Parathyroid adenoma (tissue), 2 donors: ENCODE results near the gene VWCE.

Experiments used
- H2AFZ ChIP-seq: fragments of 300-600 bp; sonication (generic); one replicate; pipeline ENCODE4 v1.7.0; 2017; ENCODE audit warnings: antibody characterized with exemption, mild to moderate bottlenecking
- H3K27ac ChIP-seq: fragments of 300-600 bp; sonication (generic); one replicate; pipeline ENCODE4 v1.7.0; 2017
- H3K27me3 ChIP-seq: fragments of 300-600 bp; sonication (generic); one replicate; pipeline ENCODE4 v1.7.0; 2017; ENCODE audit warnings: low read length; ENCODE audit not compliant: control insufficient read depth, insufficient read depth
- H3K36me3 ChIP-seq: fragments of 300-600 bp; sonication (generic); one replicate; pipeline ENCODE4 v1.7.0; 2017; ENCODE audit warnings: low read length; ENCODE audit not compliant: control insufficient read depth, insufficient read depth
- H3K4me1 ChIP-seq: fragments of 300-600 bp; sonication (generic); one replicate; pipeline ENCODE4 v1.7.0; 2017; ENCODE audit warnings: control low read depth
- H3K4me2 ChIP-seq: fragments of 300-600 bp; sonication (generic); one replicate; pipeline ENCODE4 v1.7.0; 2017; ENCODE audit warnings: low read length
- H3K4me3 ChIP-seq: fragments of 300-600 bp; sonication (generic); one replicate; pipeline ENCODE4 v1.7.0; 2017; ENCODE audit warnings: low read depth, low read length
- H3K79me2 ChIP-seq: fragments of 300-600 bp; sonication (generic); one replicate; pipeline ENCODE4 v1.7.0; 2017; ENCODE audit warnings: control low read depth
- H3K9ac ChIP-seq: fragments of 300-600 bp; sonication (generic); one replicate; pipeline ENCODE4 v1.7.0; 2017; ENCODE audit warnings: mild to moderate bottlenecking
- H3K9me3 ChIP-seq: fragments of 300-600 bp; sonication (generic); one replicate; pipeline ENCODE4 v1.7.0; 2017; ENCODE audit warnings: low read length; ENCODE audit not compliant: control insufficient read depth
- TF ChIP-seq, protein P1 (sequence below): fragments of 300-600 bp; sonication (generic); IDR thresholded peaks from one replicate; pipeline ENCODE4 v1.7.0; 2017; ENCODE audit warnings: antibody characterized with exemption, mild to moderate bottlenecking
- donor health status: primary hyperparathyroidism.

The VWCE gene

DNA sequence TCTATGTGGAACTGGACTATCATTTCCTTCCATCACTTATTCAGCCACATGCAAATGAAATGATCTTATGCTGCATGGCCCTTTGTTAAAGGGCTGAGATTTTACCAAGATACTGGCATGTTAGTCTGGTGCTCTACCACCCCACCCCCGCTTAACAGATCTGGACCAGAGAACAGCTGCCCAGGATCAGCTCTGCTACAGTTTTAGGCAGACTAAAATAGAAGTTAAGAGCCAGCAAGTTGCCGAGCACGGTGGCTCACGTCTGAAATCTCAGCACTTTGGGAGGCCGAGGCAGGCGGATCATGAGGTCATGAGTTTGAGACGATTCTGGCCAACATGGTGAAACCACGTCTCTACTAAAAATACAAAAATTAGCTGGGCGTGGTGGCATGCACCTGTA, 33.2 kb upstream of the VWCE start:
- H3K27me3 ChIP-seq: no peaks in the 10 kb centered on the region
- no peak overlapping the region for H2AFZ ChIP-seq
- H3K9me3 ChIP-seq: no peaks in the 10 kb centered on the region
- H3K27ac ChIP-seq: no peak overlapping the region
- H3K36me3 ChIP-seq: no peaks in the 10 kb centered on the region
- H3K4me3 ChIP-seq: no peak overlapping the region
- H3K4me1 ChIP-seq: peaks cover 6% of the 10 kb centered on the region
- no peak overlapping the region for H3K4me2 ChIP-seq
- no peak overlapping the region for H3K9ac ChIP-seq
- H3K79me2 ChIP-seq: peaks cover 42% of the 10 kb centered on the region
- TF ChIP-seq, protein P1, sequence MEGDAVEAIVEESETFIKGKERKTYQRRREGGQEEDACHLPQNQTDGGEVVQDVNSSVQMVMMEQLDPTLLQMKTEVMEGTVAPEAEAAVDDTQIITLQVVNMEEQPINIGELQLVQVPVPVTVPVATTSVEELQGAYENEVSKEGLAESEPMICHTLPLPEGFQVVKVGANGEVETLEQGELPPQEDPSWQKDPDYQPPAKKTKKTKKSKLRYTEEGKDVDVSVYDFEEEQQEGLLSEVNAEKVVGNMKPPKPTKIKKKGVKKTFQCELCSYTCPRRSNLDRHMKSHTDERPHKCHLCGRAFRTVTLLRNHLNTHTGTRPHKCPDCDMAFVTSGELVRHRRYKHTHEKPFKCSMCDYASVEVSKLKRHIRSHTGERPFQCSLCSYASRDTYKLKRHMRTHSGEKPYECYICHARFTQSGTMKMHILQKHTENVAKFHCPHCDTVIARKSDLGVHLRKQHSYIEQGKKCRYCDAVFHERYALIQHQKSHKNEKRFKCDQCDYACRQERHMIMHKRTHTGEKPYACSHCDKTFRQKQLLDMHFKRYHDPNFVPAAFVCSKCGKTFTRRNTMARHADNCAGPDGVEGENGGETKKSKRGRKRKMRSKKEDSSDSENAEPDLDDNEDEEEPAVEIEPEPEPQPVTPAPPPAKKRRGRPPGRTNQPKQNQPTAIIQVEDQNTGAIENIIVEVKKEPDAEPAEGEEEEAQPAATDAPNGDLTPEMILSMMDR: no peak

DNA sequence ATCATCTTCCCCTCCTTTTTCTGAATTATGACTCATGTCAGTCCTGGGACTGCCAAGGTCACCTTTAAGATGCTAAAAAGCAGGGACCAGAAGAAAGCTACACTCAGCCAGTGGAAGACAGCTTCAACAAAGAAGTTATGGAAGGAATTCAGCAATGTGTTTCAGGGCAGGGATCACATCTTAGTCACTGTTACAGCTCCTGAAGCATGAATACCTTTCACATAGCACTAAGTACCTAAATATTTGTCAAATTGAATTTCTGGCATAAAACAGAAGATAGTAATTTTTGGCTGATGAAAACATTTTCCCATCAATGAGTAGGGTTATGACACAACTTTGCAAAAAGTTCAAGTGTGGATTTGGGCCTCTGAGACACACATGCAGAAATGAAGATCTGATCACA, 32.6 kb upstream of the VWCE start:
- no peak overlapping the region for H3K4me2 ChIP-seq
- TF ChIP-seq, protein P1: no peak
- no peaks in the 10 kb centered on the region for H3K9me3 ChIP-seq
- no peak overlapping the region for H3K27ac ChIP-seq
- H3K79me2 ChIP-seq: peaks cover 42% of the 10 kb centered on the region
- H3K36me3 ChIP-seq: no peaks in the 10 kb centered on the region
- no peak overlapping the region for H3K9ac ChIP-seq
- peaks cover 6% of the 10 kb centered on the region for H3K4me1 ChIP-seq
- no peak overlapping the region for H3K4me3 ChIP-seq
- H2AFZ ChIP-seq: no peak overlapping the region
- H3K27me3 ChIP-seq: no peaks in the 10 kb centered on the region

DNA sequence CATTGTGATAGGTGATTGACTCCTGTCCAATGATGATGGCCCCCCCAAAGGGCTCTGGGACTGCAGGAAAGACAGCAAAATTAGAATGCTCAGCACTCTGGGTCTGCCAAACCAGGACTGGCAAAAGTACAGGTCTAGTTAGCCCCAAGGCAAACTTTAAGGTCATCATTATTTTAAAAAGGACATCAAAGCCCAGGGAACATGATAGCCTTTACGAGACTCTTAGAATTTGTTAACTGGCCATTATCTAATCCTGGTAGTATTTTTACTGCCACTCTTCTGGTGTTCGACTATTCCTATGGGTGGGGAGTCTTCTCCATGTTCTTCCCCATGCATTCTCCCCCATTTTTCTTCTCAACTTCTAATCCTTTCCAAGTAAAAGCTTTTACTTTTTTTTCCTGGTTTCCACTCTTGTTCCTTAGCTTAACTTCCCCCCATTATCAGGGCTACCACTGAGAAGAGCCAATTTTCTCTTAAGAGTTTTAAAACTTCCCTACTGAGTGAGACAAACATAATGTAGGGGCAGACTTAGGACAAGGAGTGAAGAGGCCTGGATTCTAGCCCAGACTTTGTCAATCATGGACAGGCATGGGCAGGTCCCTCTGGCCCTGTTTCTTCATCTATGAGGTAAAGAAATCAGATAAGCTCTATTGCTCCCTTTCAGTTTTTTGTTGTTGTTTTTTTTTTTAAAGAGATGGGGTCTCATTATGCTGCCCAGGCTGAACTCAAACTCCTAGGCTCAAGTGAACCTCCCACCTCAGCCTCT, 30.7 kb upstream of the VWCE start:
- Histone ChIP-seq H3K4me2 (no peak overlapping the region), H3K27ac (no peak overlapping the region), H3K9ac (no peak overlapping the region), H3K36me3 (no peaks in the 10 kb centered on the region), H3K4me3 (no peak overlapping the region), H3K9me3 (no peaks in the 10 kb centered on the region), H3K4me1 (peaks cover 6% of the 10 kb centered on the region), H3K79me2 (peaks cover 38% of the 10 kb centered on the region), H3K27me3 (no peaks in the 10 kb centered on the region), H2AFZ (no peak overlapping the region)
- TF ChIP-seq, protein P1: no peak

DNA sequence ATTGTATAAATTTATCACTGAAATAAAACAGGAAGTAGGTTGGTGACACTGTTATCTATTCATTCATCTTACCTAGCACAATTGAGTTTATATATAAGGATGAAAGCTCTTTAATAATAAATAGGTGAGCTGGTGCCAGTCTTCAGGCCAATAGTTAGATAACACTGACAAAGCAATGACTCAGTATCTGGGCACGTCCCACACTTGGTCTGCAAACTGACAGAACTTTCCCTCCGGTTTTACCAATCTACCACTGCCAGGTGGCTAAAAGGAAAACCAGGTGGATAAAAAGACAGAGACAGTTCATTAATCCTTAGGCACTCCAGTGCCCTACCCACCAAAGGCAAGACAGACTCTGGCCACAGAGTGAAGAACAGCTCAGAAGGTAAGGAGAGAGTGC, 20.1 kb upstream of the VWCE start:
- Histone ChIP-seq H3K9ac (no peak overlapping the region), H2AFZ (no peak overlapping the region), H3K27me3 (no peaks in the 10 kb centered on the region), H3K4me3 (no peak overlapping the region), H3K36me3 (no peaks in the 10 kb centered on the region), H3K4me2 (no peak overlapping the region), H3K4me1 (no peaks in the 10 kb centered on the region), H3K27ac (no peak overlapping the region), H3K79me2 (no peaks in the 10 kb centered on the region), H3K9me3 (no peaks in the 10 kb centered on the region)
- TF ChIP-seq, protein P1: no peak

DNA sequence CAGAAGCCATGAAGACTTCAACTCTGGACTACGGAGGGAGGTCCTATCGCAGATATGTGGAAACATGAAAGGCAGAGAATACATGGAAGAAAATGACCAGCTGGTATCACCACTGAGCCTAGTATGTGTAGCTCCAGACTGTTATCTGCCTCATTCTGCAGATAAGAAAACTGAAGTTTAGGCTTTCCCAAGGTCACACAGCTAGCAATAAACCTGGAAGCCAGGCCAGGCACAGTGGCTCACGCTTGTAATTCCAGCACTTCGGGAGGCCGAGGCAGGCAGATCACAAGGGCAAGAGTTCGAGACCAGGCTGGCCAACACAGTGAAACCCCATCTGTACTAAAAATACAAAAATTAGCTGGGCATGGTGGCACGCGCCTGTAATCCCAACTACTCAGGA, 15.6 kb upstream of the VWCE start:
- TF ChIP-seq, protein P1: no peak
- Histone ChIP-seq H2AFZ (no peak overlapping the region), H3K9me3 (no peaks in the 10 kb centered on the region), H3K4me3 (no peak overlapping the region), H3K27me3 (no peaks in the 10 kb centered on the region), H3K4me2 (no peak overlapping the region), H3K4me1 (peaks cover 4% of the 10 kb centered on the region), H3K79me2 (no peaks in the 10 kb centered on the region), H3K9ac (no peak overlapping the region), H3K27ac (no peak overlapping the region), H3K36me3 (no peaks in the 10 kb centered on the region)
